Measurements from ENCODE around the gene TBC1D2.

Gene TBC1D2

GRCh38 chr9:98158071-98158831, 97.2 kb downstream of the TBC1D2 start:
- no peak for DNase-seq

GRCh38 chr9:98157372-98157771, 98.1 kb downstream of the TBC1D2 start:
- DNase-seq = no peak

GRCh38 chr9:98154678-98155077, 100.8 kb downstream of the TBC1D2 start:
- no peak for DNase-seq

GRCh38 chr9:98152526-98152925, 102.9 kb downstream of the TBC1D2 start:
- DNase-seq = no peak

GRCh38 chr9:98150721-98151120, 104.7 kb downstream of the TBC1D2 start:
- DNase-seq = no peak

- DNase-seq = no peak
Measured at GRCh38 chr9:98150164-98150563, 105.3 kb downstream of the TBC1D2 start.

- no peak for DNase-seq
Measured at GRCh38 chr9:98149422-98149821, 106.0 kb downstream of the TBC1D2 start.
